Caco-2 (cell line): ENCODE results near the gene ERC1. TPM values are rescaled to one million over a fixed set of nuclear protein-coding genes. Genes with fewer than 3 reads are reported as not detected.
A peak's percentile ranks its signal among the peaks of the same experiment; 100 is the strongest.

Experiments used
- BruUV-seq: library from RNA; stranded (reverse); fragments of 400-500 nt; replicated peaks from 2 replicates; lab custom pipeline; 2021; lab: Mats Ljungman, UMichigan
- CTCF ChIA-PET: fragments of 300-600 bp; sonication (Branson Sonifier 250); formaldehyde crosslinking; loops from one replicate; lab custom pipeline; 2022; ENCODE audit warnings: antibody characterized with exemption; lab: Charles Lee
- POLR2A ChIA-PET: fragments of 300-600 bp; sonication (Branson Sonifier 250); formaldehyde crosslinking; loops from one replicate; lab custom pipeline; 2022; ENCODE audit warnings: antibody characterized with exemption; lab: Charles Lee
- DNase-seq, 2 experiments: peaks; one replicate each; pipeline versions ENCODE4 v3.0.0 to v3.0.0-alpha.2; 2020 to 2022
- H3K27me3 ChIP-seq: replicated peaks from 2 replicates; pipeline ENCODE4 v1.6.0; 2011; ENCODE audit warnings: low read length; ENCODE audit not compliant: control insufficient read depth, insufficient read depth
- H3K36me3 ChIP-seq: 2 replicates; pipeline ENCODE4 v1.5.1; 2011; ENCODE audit warnings: low read length; ENCODE audit not compliant: control insufficient read depth, insufficient read depth
- H3K4me1 ChIP-seq: fragments of 250-450 bp; sonication (Bioruptor Pico); 2 replicates; pipeline ENCODE4 v1.5.1; 2020; ENCODE audit warnings: mild to moderate bottlenecking
- H3K4me3 ChIP-seq: 2 replicates; pipeline ENCODE4 v1.5.1; 2011; ENCODE audit warnings: low read depth, mild to moderate bottlenecking, control low read depth, low read length
- H3K9me3 ChIP-seq: fragments of 250-450 bp; sonication (Bioruptor Pico); 2 replicates; pipeline ENCODE4 v1.5.1; 2020; ENCODE audit warnings: mild to moderate bottlenecking, moderate library complexity
- H3K27ac Mint-ChIP-seq: one replicate; pipeline ENCODE4 v1.8.0; 2022; ENCODE audit warnings: mixed read lengths; ENCODE audit not compliant: unreplicated experiment
- H3K27me3 Mint-ChIP-seq: one replicate; pipeline ENCODE4 v1.8.0; 2022; ENCODE audit warnings: mixed read lengths; ENCODE audit not compliant: insufficient read depth, unreplicated experiment
- H3K36me3 Mint-ChIP-seq: one replicate; pipeline ENCODE4 v1.8.0; 2022; ENCODE audit warnings: mild to moderate bottlenecking, mixed read lengths; ENCODE audit not compliant: insufficient read depth, unreplicated experiment
- H3K4me1 Mint-ChIP-seq: one replicate; pipeline ENCODE4 v1.8.0; 2022; ENCODE audit warnings: low read depth, mixed read lengths; ENCODE audit not compliant: unreplicated experiment
- H3K4me3 Mint-ChIP-seq: one replicate; pipeline ENCODE4 v1.8.0; 2022; ENCODE audit warnings: mild to moderate bottlenecking, moderate library complexity, mixed read lengths; ENCODE audit not compliant: unreplicated experiment
- H3K9me3 Mint-ChIP-seq: one replicate; pipeline ENCODE4 v1.8.0; 2022; ENCODE audit warnings: mixed read lengths; ENCODE audit not compliant: unreplicated experiment
- CTCF ChIP-seq, 2 experiments: fragments of 200-600 bp in 1 of 2; IDR thresholded peaks; 1 replicate in 1 of 2; 2 replicates in 1 of 2; pipeline versions ENCODE4 v1.5.1 to v1.8.0; 2011 to 2022; ENCODE audit warnings: antibody characterized with exemption in 1 of 2, control low read depth in 1 of 2, inconsistent platforms in 1 of 2, low read depth in 1 of 2, low read length in 1 of 2, mild to moderate bottlenecking in 1 of 2, moderate library complexity in 1 of 2; ENCODE audit not compliant: insufficient read depth in 1 of 2, severe bottlenecking in 1 of 2, unreplicated experiment in 1 of 2
- intact Hi-C: fragments of 100-400 bp; cut with micrococcal nuclease; formaldehyde crosslinking; loops from one replicate; pipeline ENCODE4 v1.10.0; 2022; ENCODE audit not compliant: unreplicated experiment
- total RNA-seq: library from RNA; stranded (reverse); gene quantifications from 2 replicates; pipeline ENCODE4 v1.2.3, GENCODE V29; 2022

ERC1 gene
- total RNA-seq, 1 experiment from 2014 or later, result 88.4 TPM

DNA sequence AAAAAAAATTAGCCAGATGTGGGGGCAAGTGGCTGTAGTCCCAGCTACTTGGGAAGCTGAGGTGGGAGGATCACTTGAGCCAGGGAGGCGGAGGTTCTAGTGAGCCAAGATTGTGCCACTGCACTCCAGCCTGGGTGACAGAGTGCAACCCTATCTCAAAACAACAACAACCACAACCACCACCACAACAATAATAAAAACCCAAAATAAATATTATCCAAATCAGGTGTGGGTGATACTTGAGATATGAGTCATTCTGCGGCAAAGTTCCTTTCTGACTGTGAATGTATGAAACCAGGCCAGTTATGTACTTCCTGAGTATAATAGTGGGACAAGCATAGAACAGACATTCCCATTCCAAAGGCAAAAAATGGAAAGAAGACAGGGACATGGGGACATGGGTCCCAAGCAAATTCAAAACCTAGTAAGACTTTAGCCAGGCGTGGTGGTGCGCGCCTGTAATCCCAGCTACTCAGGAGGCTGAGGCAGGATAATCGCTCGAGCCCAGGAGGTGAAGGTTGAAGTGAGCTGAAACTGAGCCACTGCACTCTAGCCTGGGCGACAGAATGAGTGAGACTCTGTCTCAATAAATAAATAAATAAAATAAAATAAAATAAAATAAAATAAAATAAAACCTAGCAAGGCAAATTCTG lies 9.7 kb upstream of the ERC1 start:
- BruUV-seq, result no TSS peak
- intact Hi-C loops, result no loop called here
- ChIA-PET POLR2A (interaction anchor here (0.6 kb wide), 1 partner anchor 94 kb away, joined by 4 read pairs; no protein-coding TSS in a partner anchor), CTCF (interaction anchor here (1.0 to 1.2 kb wide), 2 partner anchors 112 kb away, joined by 3 to 4 read pairs; no protein-coding TSS in a partner anchor)
- Histone ChIP-seq H3K9me3 (no peaks in the 10 kb centered on the region), H3K27me3 (no peaks in the 10 kb centered on the region), H3K4me3 (no peak overlapping the region), H3K36me3 (no peaks in the 10 kb centered on the region), H3K4me1 (no peaks in the 10 kb centered on the region)
- TF ChIP-seq CTCF (IDR thresholded peaks at IDR 0.05; ENCODE audit: insufficient read depth in 1 of 2, low read depth in 1 of 2, low read length in 1 of 2, severe bottlenecking in 1 of 2, unreplicated experiment in 1 of 2), result no peak
- H3K4me1 Mint-ChIP-seq, result no peaks in the 10 kb centered on the region
- no peak overlapping the region for H3K4me3 Mint-ChIP-seq
- no peaks in the 10 kb centered on the region for H3K9me3 Mint-ChIP-seq
- H3K36me3 Mint-ChIP-seq, result no peaks in the 10 kb centered on the region
- DNase-seq, result no peak
- no peaks in the 10 kb centered on the region for H3K27me3 Mint-ChIP-seq
- no peak overlapping the region for H3K27ac Mint-ChIP-seq

GRCh38 chr12:981961-982360 lies 9.1 kb upstream of the ERC1 start:
- H3K36me3 ChIP-seq, result no peaks in the 10 kb centered on the region
- H3K4me3 ChIP-seq, result no peak overlapping the region
- Mint-ChIP-seq H3K4me1 (no peaks in the 10 kb centered on the region), H3K27ac (no peak overlapping the region), H3K36me3 (no peaks in the 10 kb centered on the region), H3K4me3 (no peak overlapping the region), H3K9me3 (no peaks in the 10 kb centered on the region), H3K27me3 (no peaks in the 10 kb centered on the region)
- H3K4me1 ChIP-seq, result no peaks in the 10 kb centered on the region
- TF ChIP-seq CTCF (IDR thresholded peaks at IDR 0.05; ENCODE audit: insufficient read depth in 1 of 2, low read depth in 1 of 2, low read length in 1 of 2, severe bottlenecking in 1 of 2, unreplicated experiment in 1 of 2), result no peak
- ChIA-PET CTCF (interaction anchor here (0.6 to 1.2 kb wide), 2 partner anchors 9 to 111 kb away, joined by 3 to 4 read pairs; partner anchors contain the start of gene ERC1), POLR2A (no interaction called here)
- BruUV-seq, result no TSS peak
- no peaks in the 10 kb centered on the region for H3K27me3 ChIP-seq
- intact Hi-C loops, result no loop called here
- DNase-seq, result no peak
- H3K9me3 ChIP-seq, result no peaks in the 10 kb centered on the region

- Mint-ChIP-seq H3K27me3 (no peaks in the 10 kb centered on the region), H3K4me3 (peak overlapping the region; percentile 84), H3K36me3 (peaks cover 22% of the 10 kb centered on the region), H3K9me3 (no peaks in the 10 kb centered on the region), H3K27ac (no peak overlapping the region), H3K4me1 (peaks cover 30% of the 10 kb centered on the region)
- Histone ChIP-seq H3K4me1 (peaks cover 26% of the 10 kb centered on the region), H3K9me3 (no peaks in the 10 kb centered on the region), H3K27me3 (no peaks in the 10 kb centered on the region), H3K36me3 (no peaks in the 10 kb centered on the region), H3K4me3 (no peak overlapping the region)
- ChIA-PET POLR2A (no interaction called here), CTCF (interaction anchor here (1.0 to 1.1 kb wide), 2 partner anchors 9 to 104 kb away, joined by 3 to 4 read pairs; no protein-coding TSS in a partner anchor)
- intact Hi-C loops, result no loop called here
- no TSS peak for BruUV-seq
- DNase-seq, result no peak
- no peak for TF ChIP-seq CTCF (IDR thresholded peaks at IDR 0.05; ENCODE audit: insufficient read depth in 1 of 2, low read depth in 1 of 2, low read length in 1 of 2, severe bottlenecking in 1 of 2, unreplicated experiment in 1 of 2)
Measured at GRCh38 chr12:988646-989045, 2.4 kb upstream of the ERC1 start.
